SK-N-SH (cell line): ENCODE data around the gene EHD1. TPM values are rescaled to one million over a fixed set of nuclear protein-coding genes. Genes with fewer than 3 reads are reported as not detected.

Experiments used
- CTCF ChIA-PET: fragments of 300-600, 350-600 bp; formaldehyde crosslinking; extraction: SDS; loops from one replicate; lab custom pipeline; 2021; lab: Yijun Ruan, JAX
- POLR2A ChIA-PET: fragments of 350-600 bp; sonication (Branson Sonifier 250); formaldehyde crosslinking; extraction: SDS; loops from one replicate; lab custom pipeline; 2020; ENCODE audit warnings: antibody characterized with exemption, inconsistent platforms; lab: Yijun Ruan, JAX
- DNase-seq: peaks from one replicate; pipeline ENCODE4 v3.0.0; 2012
- H2AFZ ChIP-seq: fragments of 200-600 bp; sonication (generic); 2 replicates; pipeline ENCODE4 v1.8.1; 2016; ENCODE audit warnings: antibody characterized with exemption, mild to moderate bottlenecking, low read depth
- H3F3A ChIP-seq: fragments of 200-600 bp; sonication (generic); replicated peaks from 2 replicates; pipeline ENCODE3; 2016; ENCODE audit warnings: antibody characterized with exemption, mild to moderate bottlenecking; ENCODE audit not compliant: insufficient read depth
- H3K27ac ChIP-seq, 2 experiments: fragments of 200-500 bp in 1 of 2; fragments of 200-600 bp in 1 of 2; sonication (Bioruptor generic) in 1 of 2; sonication (generic), shearing (Covaris generic) in 1 of 2; 2 replicates each; pipeline versions ENCODE4 v1.5.1 to v1.6.1; 2014 to 2016; ENCODE audit warnings: low read depth in 2 of 2, inconsistent platforms in 1 of 2, low read length in 1 of 2, mild to moderate bottlenecking in 1 of 2, mixed read lengths in 1 of 2
- H3K27me3 ChIP-seq: fragments of 200-600 bp; sonication (generic), shearing (Covaris generic); 2 replicates; pipeline ENCODE4 v1.6.1; 2016; ENCODE audit warnings: mixed run types; ENCODE audit not compliant: insufficient read depth
- H3K36me3 ChIP-seq, 2 experiments: fragments of 200-500 bp in 1 of 2; fragments of 200-600 bp in 1 of 2; sonication (Bioruptor generic) in 1 of 2; sonication (generic) in 1 of 2; replicated peaks in 1 of 2; 2 replicates each; pipeline versions ENCODE3 to v1.5.1; 2014 to 2016; ENCODE audit warnings: low read length in 1 of 2, mild to moderate bottlenecking in 1 of 2; ENCODE audit not compliant: insufficient read depth in 2 of 2, control insufficient read depth in 1 of 2
- H3K4me1 ChIP-seq, 2 experiments: fragments of 200-500 bp in 1 of 2; fragments of 200-600 bp in 1 of 2; sonication (Bioruptor generic) in 1 of 2; sonication (generic), shearing (Covaris generic) in 1 of 2; 2 replicates each; pipeline versions ENCODE4 v1.5.1 to v1.6.1; 2014 to 2016; ENCODE audit warnings: low read depth in 1 of 2, low read length in 1 of 2, mixed run types in 1 of 2; ENCODE audit not compliant: insufficient read depth in 2 of 2, control insufficient read depth in 1 of 2
- H3K4me2 ChIP-seq: fragments of 200-600 bp; sonication (generic), shearing (Covaris generic); 2 replicates; pipeline ENCODE4 v1.6.1; 2017; ENCODE audit warnings: mixed run types
- H3K4me3 ChIP-seq, 2 experiments: fragments of 200-500 bp in 1 of 2; fragments of 200-600 bp in 1 of 2; sonication (Bioruptor generic) in 1 of 2; sonication (generic), shearing (Covaris generic) in 1 of 2; 2 replicates each; pipeline versions ENCODE4 v1.5.1 to v1.8.1; 2014 to 2016; ENCODE audit warnings: low read depth in 2 of 2, inconsistent platforms in 1 of 2, low read length in 1 of 2, mild to moderate bottlenecking in 1 of 2, mixed read lengths in 1 of 2, moderate library complexity in 1 of 2
- H3K79me2 ChIP-seq: fragments of 200-600 bp; sonication (generic); 2 replicates; pipeline ENCODE4 v1.8.1; 2017; ENCODE audit warnings: mild to moderate bottlenecking; ENCODE audit not compliant: insufficient read depth
- H3K9ac ChIP-seq: fragments of 200-600 bp; sonication (generic); 2 replicates; pipeline ENCODE4 v1.6.1; 2017; ENCODE audit warnings: mixed run types
- H3K9me2 ChIP-seq: fragments of 200-600 bp; sonication (generic); 2 replicates; pipeline ENCODE4 v1.6.1; 2017; ENCODE audit warnings: mixed run types
- H3K9me3 ChIP-seq: fragments of 200-600 bp; sonication (generic); 2 replicates; pipeline ENCODE4 v1.6.1; 2017; ENCODE audit warnings: mixed run types, mild to moderate bottlenecking, moderate library complexity
- H4K20me1 ChIP-seq: fragments of 200-600 bp; sonication (generic); 2 replicates; pipeline ENCODE4 v1.6.1; 2017; ENCODE audit warnings: mild to moderate bottlenecking, mixed run types; ENCODE audit not compliant: insufficient read depth
- CHD2 ChIP-seq: fragments of 150-350 bp; IDR thresholded peaks from 2 replicates; pipeline ENCODE4 v1.6.1; 2018; ENCODE audit warnings: low read length; ENCODE audit not compliant: partially characterized antibody
- EZH2phosphoT487 ChIP-seq: fragments of 200-600 bp; sonication (generic); IDR thresholded peaks from 2 replicates; pipeline ENCODE4 v1.6.1; 2017; ENCODE audit warnings: low read depth, mixed run types, mild to moderate bottlenecking, antibody characterized with exemption, moderate library complexity, borderline replicate concordance
- FOSL2 ChIP-seq: IDR thresholded peaks from 2 replicates; pipeline ENCODE4 v1.4.0; 2012; ENCODE audit warnings: low read depth, mild to moderate bottlenecking, moderate library complexity, borderline replicate concordance
- FOXM1 ChIP-seq: IDR thresholded peaks from 2 replicates; pipeline ENCODE4 v1.4.0; 2012; ENCODE audit warnings: low read depth, mild to moderate bottlenecking
- GABPA ChIP-seq: IDR thresholded peaks from 2 replicates; pipeline ENCODE4 v1.4.0; 2012; ENCODE audit warnings: low read depth, mild to moderate bottlenecking
- GATA2 ChIP-seq: sonication (generic); formaldehyde crosslinking; IDR thresholded peaks from 2 replicates; pipeline ENCODE4 v1.5.0; 2020; ENCODE audit warnings: mild to moderate bottlenecking, missing genetic modification reagents
- MEF2A ChIP-seq: IDR thresholded peaks from 2 replicates; pipeline ENCODE4 v1.4.0; 2012; ENCODE audit warnings: low read depth, borderline replicate concordance
- MXI1 ChIP-seq: IDR thresholded peaks from 2 replicates; pipeline ENCODE4 v1.6.1; 2012; ENCODE audit warnings: mild to moderate bottlenecking, low read depth, low read length, improper control_type of control experiment
- NFIC ChIP-seq: IDR thresholded peaks from 2 replicates; pipeline ENCODE4 v1.4.0; 2012; ENCODE audit warnings: borderline replicate concordance
- RAD21 ChIP-seq: IDR thresholded peaks from 2 replicates; pipeline ENCODE4 v1.6.1; 2012; ENCODE audit warnings: mild to moderate bottlenecking, low read length
- RCOR1 ChIP-seq: fragments of 150-350 bp; IDR thresholded peaks from 2 replicates; pipeline ENCODE4 v1.6.1; 2017; ENCODE audit warnings: antibody characterized with exemption, low read length
- RFX5 ChIP-seq: IDR thresholded peaks from 2 replicates; pipeline ENCODE4 v1.6.1; 2012; ENCODE audit warnings: mild to moderate bottlenecking, improper control_type of control experiment, low read length
- RXRA ChIP-seq: IDR thresholded peaks from 2 replicates; pipeline ENCODE4 v1.4.0; 2012; ENCODE audit warnings: low read depth, mild to moderate bottlenecking, borderline replicate concordance
- SIN3A ChIP-seq: IDR thresholded peaks from 2 replicates; pipeline ENCODE4 v1.6.1; 2012; ENCODE audit warnings: low read depth, mild to moderate bottlenecking, low read length, moderate library complexity, borderline replicate concordance
- SMC3 ChIP-seq: IDR thresholded peaks from 2 replicates; pipeline ENCODE4 v1.6.1; 2012; ENCODE audit warnings: low read depth, low read length, improper control_type of control experiment
- TEAD4 ChIP-seq: IDR thresholded peaks from 2 replicates; pipeline ENCODE4 v1.4.0; 2012; ENCODE audit warnings: mild to moderate bottlenecking, borderline replicate concordance; ENCODE audit not compliant: insufficient read depth
- YY1 ChIP-seq: IDR thresholded peaks from 2 replicates; pipeline ENCODE4 v1.4.0; 2012; ENCODE audit warnings: low read depth, mild to moderate bottlenecking
- WGBS: methylation state at CpG from one replicate; pipeline ENCODE4 v1.1.6; 2017; ENCODE audit warnings: low lambda C conversion rate; 5-methylcytosine and 5-hydroxymethylcytosine counted together
- polyA plus RNA-seq, 3 experiments: library from polyadenylated mRNA; depleted of rRNA; stranded (reverse); fragments of >200 nt; gene quantifications; 2 replicates each; pipeline ENCODE4 v1.2.3, GENCODE V29; 2012
- TF ChIP-seq, protein P1 (sequence below): IDR thresholded peaks from 2 replicates; pipeline ENCODE4 v1.4.0; 2012; ENCODE audit warnings: low read depth, borderline replicate concordance
- TF ChIP-seq, protein P2 (sequence below): IDR thresholded peaks from 2 replicates; pipeline ENCODE4; 2012
- TF ChIP-seq, protein P3 (sequence below): fragments of 150-350 bp; IDR thresholded peaks from 2 replicates; pipeline ENCODE4 v1.6.1; 2017; ENCODE audit warnings: antibody characterized with exemption, low read length, low read depth, borderline replicate concordance

Gene EHD1
- polyA plus RNA-seq, 1 of the 3 experiments (the other 2 are of a cell fraction): 93.3 TPM

DNA sequence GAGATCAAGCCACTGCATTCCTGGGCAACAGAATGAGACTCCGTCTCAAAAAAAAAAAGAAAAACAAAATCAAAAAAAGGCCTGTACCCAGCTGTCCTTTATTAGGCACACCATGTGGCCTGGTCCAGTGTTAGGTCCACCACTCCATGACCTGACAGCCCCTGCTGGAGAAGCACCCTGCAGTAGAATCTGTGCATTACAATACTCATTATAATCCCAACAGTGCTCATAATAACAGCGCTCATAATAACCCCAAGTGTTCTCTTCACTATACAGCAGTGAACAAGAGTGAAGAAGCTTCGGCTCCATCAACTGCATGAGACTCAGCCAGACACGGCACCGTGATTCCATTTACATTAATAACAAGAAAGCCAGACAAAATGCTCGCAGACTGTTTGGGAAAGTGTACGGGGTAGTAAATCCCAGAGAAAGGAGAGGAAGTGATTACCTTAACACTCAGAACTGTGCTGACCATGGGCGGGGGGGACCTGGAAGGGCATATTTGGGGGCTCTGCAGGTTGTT lies 8.9 kb upstream of the EHD1 start:
- H3K4me3 ChIP-seq: no peak overlapping the region
- H3K79me2 ChIP-seq: no peaks in the 10 kb centered on the region
- H3K36me3 ChIP-seq: no peaks in the 10 kb centered on the region
- peak overlapping the region; percentile 100 for H2AFZ ChIP-seq
- no peak overlapping the region for H3K9ac ChIP-seq
- TF ChIP-seq SMC3 (no peak), NFIC (no peak), MXI1 (no peak), RXRA (no peak), YY1 (no peak)
- TF ChIP-seq, protein P1, sequence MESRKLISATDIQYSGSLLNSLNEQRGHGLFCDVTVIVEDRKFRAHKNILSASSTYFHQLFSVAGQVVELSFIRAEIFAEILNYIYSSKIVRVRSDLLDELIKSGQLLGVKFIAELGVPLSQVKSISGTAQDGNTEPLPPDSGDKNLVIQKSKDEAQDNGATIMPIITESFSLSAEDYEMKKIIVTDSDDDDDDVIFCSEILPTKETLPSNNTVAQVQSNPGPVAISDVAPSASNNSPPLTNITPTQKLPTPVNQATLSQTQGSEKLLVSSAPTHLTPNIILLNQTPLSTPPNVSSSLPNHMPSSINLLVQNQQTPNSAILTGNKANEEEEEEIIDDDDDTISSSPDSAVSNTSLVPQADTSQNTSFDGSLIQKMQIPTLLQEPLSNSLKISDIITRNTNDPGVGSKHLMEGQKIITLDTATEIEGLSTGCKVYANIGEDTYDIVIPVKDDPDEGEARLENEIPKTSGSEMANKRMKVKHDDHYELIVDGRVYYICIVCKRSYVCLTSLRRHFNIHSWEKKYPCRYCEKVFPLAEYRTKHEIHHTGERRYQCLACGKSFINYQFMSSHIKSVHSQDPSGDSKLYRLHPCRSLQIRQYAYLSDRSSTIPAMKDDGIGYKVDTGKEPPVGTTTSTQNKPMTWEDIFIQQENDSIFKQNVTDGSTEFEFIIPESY: no peak
- peaks cover 0 to 12% of the 10 kb centered on the region in 2 experiments; a peak in 1 of 4 replicates for H3K4me1 ChIP-seq
- H3K27me3 ChIP-seq: no peaks in the 10 kb centered on the region
- WGBS: 85% methylated on average over 8 of the region's 8 CpGs
- peak overlapping the region in 1 of 2 experiments; percentile 31; a peak in 1 of 4 replicates for H3K27ac ChIP-seq
- no peaks in the 10 kb centered on the region for H3K9me3 ChIP-seq
- ChIA-PET CTCF (interaction anchor here (0.8 to 26.7 kb wide), 19 partner anchors 10 to 501 kb away, joined by 3 to 530 read pairs (median 4); partner anchors contain the start of genes CDC42BPG and EHD1), POLR2A (no interaction called here)
- no peak for DNase-seq
- H4K20me1 ChIP-seq: no peaks in the 10 kb centered on the region
- H3K4me2 ChIP-seq: no peak overlapping the region
- H3F3A ChIP-seq: peaks cover 5% of the 10 kb centered on the region
- no peaks in the 10 kb centered on the region for H3K9me2 ChIP-seq

DNA sequence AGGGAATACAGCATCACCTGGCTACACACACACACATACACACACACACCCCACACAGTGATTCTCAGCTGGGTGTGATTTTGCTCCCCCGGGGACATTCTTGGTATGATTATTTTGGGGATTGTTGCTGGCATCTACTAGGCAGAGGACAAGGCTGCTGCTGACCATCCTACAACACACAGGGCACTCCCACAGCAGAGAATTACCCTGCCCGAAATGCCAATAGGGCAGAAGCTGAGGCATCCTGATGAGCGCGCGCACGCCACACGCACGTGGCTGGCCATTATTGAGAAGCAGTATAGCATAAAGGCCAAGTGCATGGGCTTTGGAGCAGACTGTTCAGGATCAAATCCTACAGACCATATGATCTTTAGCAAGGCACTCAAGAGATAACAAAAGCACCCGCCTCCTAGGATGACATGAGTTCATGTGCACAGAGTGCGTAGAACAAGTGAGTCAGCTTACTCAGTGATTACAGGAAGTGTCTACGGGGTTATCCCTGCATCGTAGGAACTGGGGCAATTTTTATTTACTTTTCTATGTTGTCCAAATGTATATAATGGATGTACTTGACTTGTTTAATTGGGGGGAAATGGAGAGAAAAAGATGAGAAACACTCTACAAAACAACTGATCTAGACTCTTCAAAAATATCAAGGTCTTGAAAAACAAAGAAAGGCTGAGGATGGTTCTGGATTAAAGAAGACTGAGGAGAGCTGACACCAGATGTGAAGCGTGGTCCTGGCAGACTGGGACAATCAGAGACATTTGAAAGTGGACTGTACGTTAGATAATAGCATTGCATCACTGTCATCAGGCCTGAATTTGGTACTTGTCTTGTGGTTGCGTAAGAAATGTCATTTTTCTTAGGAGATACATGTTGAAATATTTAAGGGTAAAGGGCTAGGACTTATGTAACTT lies 7.2 kb upstream of the EHD1 start:
- DNase-seq: no peak
- Histone ChIP-seq H3K27me3 (no peaks in the 10 kb centered on the region), H3K36me3 (no peaks in the 10 kb centered on the region), H3K9ac (no peak overlapping the region), H3K4me3 (no peak overlapping the region), H3K79me2 (no peaks in the 10 kb centered on the region), H3K9me3 (no peaks in the 10 kb centered on the region)
- TF ChIP-seq RFX5: no peak
- TF ChIP-seq RCOR1: no peak
- TF ChIP-seq YY1: no peak
- TF ChIP-seq TEAD4: no peak
- TF ChIP-seq, protein P2, sequence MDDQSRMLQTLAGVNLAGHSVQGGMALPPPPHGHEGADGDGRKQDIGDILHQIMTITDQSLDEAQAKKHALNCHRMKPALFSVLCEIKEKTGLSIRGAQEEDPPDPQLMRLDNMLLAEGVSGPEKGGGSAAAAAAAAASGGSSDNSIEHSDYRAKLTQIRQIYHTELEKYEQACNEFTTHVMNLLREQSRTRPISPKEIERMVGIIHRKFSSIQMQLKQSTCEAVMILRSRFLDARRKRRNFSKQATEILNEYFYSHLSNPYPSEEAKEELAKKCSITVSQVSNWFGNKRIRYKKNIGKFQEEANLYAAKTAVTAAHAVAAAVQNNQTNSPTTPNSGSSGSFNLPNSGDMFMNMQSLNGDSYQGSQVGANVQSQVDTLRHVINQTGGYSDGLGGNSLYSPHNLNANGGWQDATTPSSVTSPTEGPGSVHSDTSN: no peak
- no peak for TF ChIP-seq EZH2phosphoT487
- no peak for TF ChIP-seq GATA2 (CRISPR knock-in tag)
- TF ChIP-seq MEF2A: no peak
- TF ChIP-seq, protein P3, sequence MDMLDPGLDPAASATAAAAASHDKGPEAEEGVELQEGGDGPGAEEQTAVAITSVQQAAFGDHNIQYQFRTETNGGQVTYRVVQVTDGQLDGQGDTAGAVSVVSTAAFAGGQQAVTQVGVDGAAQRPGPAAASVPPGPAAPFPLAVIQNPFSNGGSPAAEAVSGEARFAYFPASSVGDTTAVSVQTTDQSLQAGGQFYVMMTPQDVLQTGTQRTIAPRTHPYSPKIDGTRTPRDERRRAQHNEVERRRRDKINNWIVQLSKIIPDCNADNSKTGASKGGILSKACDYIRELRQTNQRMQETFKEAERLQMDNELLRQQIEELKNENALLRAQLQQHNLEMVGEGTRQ: no peak
- no peak for TF ChIP-seq SIN3A
- no peak for TF ChIP-seq RAD21
- TF ChIP-seq GABPA: no peak
- TF ChIP-seq CHD2: no peak
- TF ChIP-seq RXRA: no peak
- no peak for TF ChIP-seq FOXM1
- TF ChIP-seq FOSL2: no peak
- TF ChIP-seq, all 33 proteins: peak for 0
- H2AFZ ChIP-seq: peak overlapping the region; percentile 70; the same call in 1 of the 2 replicates
- WGBS: 75% methylated on average over 14 of the region's 15 CpGs
- H4K20me1 ChIP-seq: no peaks in the 10 kb centered on the region
- no peaks in the 10 kb centered on the region for H3K9me2 ChIP-seq
- POLR2A ChIA-PET: no interaction called here
- peak overlapping the region in 1 of 2 experiments; percentile 55; a peak in 2 of 4 replicates for H3K27ac ChIP-seq
- CTCF ChIA-PET: interaction anchor here (0.9 to 26.7 kb wide), 5 partner anchors 8 to 232 kb away, joined by 3 to 530 read pairs (median 4); partner anchors contain the start of genes CDC42BPG and ZNHIT2
- H3K4me1 ChIP-seq: peaks cover 0 to 17% of the 10 kb centered on the region in 2 experiments; a peak in 1 of 4 replicates
- H3F3A ChIP-seq: peaks cover 5% of the 10 kb centered on the region
- no peak overlapping the region for H3K4me2 ChIP-seq
